HG03575 (cell line): Measurements from ENCODE around the gene CD248.
"Not testable (repeated sequence)": the region's sequence is repeated elsewhere in the genome, so short reads cannot be mapped to it uniquely, and the experiment has no call there.

ENCODE experiments used
- ATAC-seq: cut with Tn5 transposase; IDR thresholded peaks from one replicate; pipeline ENCODE4 v1.9.1; 2021; ENCODE audit not compliant: unreplicated experiment, insufficient number of reproducible peaks, low FRiP score; ENCODE audit errors: extremely low read depth

CD248 gene, protein sequence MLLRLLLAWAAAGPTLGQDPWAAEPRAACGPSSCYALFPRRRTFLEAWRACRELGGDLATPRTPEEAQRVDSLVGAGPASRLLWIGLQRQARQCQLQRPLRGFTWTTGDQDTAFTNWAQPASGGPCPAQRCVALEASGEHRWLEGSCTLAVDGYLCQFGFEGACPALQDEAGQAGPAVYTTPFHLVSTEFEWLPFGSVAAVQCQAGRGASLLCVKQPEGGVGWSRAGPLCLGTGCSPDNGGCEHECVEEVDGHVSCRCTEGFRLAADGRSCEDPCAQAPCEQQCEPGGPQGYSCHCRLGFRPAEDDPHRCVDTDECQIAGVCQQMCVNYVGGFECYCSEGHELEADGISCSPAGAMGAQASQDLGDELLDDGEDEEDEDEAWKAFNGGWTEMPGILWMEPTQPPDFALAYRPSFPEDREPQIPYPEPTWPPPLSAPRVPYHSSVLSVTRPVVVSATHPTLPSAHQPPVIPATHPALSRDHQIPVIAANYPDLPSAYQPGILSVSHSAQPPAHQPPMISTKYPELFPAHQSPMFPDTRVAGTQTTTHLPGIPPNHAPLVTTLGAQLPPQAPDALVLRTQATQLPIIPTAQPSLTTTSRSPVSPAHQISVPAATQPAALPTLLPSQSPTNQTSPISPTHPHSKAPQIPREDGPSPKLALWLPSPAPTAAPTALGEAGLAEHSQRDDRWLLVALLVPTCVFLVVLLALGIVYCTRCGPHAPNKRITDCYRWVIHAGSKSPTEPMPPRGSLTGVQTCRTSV

GRCh38 chr11:66316849-66317251 is at the start of gene CD248:
Gene CD248, minus strand, starts transcription at chr11:66317044. Its CDS starts 17 bp downstream, at chr11:66317027.
- ATAC-seq, result no peak

- ATAC-seq, result no peak
Measured at GRCh38 chr11:66365711-66366619, 49.1 kb upstream of the CD248 start.

DNA sequence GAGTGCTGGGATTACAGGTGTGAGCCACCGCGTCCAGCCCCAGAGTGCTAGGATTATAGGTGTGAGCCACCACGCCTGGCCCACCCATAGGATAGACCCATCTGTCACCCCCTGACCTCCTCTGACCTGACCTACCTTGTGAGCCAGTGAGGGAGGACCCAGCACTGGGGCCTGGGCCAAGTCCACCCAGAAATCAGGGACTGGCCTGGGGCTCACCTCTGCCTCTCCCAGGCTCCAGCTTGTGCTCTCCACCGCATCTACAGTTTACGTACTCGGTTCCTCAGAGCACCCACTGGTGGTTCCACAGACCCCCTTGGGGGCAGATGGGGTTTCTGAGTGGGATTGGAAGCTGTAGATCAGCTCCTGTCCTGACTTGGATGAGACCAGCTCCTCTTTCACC is 48.3 kb upstream of the CD248 start:
- ATAC-seq, result no peak

- ATAC-seq, result no peak
Measured at GRCh38 chr11:66363805-66364535, 47.1 kb upstream of the CD248 start.

DNA sequence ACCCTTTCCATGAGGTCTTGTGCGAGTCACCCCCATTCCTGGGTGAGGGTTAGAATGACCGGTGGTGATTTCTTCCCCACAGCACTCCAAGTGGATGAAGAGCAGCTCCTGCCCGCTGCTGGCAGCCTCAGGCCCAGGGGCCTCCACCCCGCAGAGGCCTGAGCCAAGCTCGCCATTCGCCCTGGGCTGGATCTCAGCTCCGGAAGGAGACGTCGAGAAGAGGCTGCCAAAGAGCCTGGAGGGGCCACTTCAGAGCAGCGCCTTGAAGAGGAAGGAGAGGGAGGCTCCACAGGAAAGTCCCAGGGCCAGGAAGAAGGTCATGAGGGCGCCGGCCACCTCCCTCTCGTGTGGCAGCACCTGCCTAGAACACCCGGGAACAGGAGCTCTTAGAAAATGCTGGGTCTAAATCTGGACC is 46.4 kb upstream of the CD248 start:
- ATAC-seq, result no peak

- ATAC-seq, result no peak
Measured at GRCh38 chr11:66362481-66363147, 45.8 kb upstream of the CD248 start.

GRCh38 chr11:66361502-66361941 is 44.7 kb upstream of the CD248 start:
- no peak for ATAC-seq

GRCh38 chr11:66360406-66361073 is 43.7 kb upstream of the CD248 start:
- ATAC-seq, result no peak

- ATAC-seq, result no peak
Measured at GRCh38 chr11:66359662-66360087, 42.8 kb upstream of the CD248 start.

GRCh38 chr11:66350560-66351235 is 33.9 kb upstream of the CD248 start:
- not testable (repeated sequence) for ATAC-seq

DNA sequence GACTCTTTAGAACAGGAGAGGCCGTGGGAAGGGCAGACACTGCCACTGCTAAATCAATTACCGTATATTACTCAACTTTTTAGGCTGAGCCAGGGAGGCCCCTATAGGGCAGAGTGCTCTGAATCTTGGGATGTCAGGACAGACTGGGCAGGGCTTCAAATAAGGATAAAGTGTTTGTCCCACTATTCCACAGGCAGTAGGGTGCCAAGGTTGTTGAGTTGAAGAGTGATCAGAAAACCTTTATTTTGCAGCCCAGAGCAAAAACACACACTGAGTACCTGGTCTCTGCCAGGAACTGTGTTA is 32.2 kb upstream of the CD248 start:
- no peak for ATAC-seq

DNA sequence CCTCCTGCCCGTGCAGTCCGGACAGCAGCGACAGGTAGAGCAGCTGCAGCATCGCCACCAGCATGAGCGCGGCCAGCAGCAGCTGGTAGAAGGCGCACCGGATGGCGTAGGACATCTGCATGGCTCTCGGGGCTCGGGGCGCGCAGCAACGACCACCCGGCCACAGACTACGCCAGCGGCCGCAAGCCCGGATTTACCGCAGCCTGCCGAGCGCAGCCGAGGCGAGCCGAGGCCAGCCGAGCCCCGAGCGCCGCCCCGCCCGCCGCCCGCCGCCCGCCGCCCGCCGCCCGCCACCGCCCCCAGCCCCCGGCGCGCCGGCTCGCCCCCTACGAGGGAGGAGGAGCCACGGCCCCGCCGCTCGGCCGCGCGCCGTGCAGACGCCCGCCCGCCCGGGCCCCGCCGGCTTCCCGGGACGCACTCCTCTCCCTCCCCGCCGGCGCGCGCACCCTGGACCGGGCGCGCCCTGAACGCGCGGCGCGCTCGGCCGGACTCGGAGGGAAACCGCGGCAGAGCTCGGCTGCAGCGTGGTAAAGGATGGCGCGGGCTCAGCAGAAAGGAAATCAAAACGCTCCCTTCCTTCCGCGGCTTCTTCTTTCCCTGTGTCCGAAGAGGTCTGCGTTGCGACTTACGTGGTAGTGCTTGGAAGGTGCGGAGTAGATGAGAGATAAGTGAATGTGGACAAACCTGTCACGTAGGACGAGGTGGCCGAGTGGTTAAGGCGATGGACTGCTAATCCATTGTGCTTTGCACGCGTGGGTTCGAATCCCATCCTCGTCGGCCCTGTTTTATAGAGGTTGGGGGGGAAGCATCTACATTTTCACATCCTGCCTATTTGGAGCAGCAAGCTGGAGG is 30.8 kb upstream of the CD248 start, which contains the start of gene B4GAT1:
Gene B4GAT1, minus strand, starts transcription at position 205 of the 852 bp plus-strand sequence. Its CDS starts 84 bp downstream, at position 121.
- no peak for ATAC-seq

GRCh38 chr11:66346476-66347424 is 29.9 kb upstream of the CD248 start:
- ATAC-seq, result no peak

DNA sequence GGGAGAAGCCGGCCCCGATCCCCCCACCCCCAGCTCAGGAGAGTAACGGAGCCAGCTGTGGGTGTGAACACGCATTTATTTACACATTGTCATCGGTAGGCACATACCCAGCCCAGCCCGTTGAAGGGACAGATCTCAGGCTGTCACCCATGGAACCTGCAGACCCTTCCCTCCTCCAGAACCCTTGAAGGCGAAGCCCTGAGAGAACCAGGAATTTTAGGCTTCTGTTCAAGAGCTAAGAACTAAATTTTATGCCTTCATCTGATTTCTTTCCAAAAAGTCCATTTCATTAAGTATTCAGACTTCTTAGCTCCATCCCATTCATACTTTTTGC is 28.4 kb upstream of the CD248 start:
- ATAC-seq, result no peak

DNA sequence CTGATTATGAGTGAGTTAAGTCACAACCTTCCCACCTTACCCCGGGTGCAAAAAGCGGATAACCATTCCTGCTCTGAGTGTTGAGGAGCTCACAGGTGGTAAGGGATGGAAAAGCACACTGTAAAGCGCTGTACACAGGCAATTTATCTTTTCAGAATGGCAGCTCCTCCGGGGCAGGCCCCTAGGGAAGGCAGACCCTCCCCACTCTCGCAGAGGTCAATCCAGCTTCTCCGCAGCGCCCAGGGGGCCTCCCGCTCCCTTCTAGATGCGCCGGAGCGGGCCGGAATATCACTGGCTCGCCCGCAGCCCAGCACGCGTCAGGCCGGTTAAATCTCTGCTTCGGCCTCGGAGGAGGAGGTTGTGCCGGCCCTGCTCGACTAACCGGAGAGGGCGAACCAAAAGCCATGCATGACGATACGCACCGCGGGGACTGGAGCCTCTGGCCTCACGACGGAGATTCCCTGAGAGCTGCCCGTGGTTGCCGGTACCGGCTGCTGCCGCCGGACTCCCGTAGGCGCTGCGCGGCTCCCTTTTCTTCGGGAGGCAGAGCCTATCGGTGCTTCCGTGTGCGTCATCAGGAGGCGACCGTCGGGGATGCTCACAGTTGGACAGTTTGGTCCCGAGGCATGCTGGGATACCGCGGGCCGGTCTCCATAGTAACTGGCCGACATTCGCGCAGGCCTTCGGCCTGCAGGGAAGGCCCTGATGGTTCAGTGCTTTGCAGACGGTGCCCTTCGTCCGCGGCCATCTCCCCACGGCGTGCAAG is 27.9 kb upstream of the CD248 start, which contains the start of gene BRMS1:
Gene BRMS1, minus strand, starts transcription at position 555 of the 766 bp plus-strand sequence. CDS start 2,870 bp downstream, outside the sequence.
- no peak for ATAC-seq
